Fibroblast of peridontal ligament (primary cell): ENCODE data around the gene BMP5.
A peak's percentile ranks its signal among the peaks of the same experiment; 100 is the strongest.

Experiments
- DNase-seq: peaks from one replicate; pipeline ENCODE4 v3.0.0-alpha.2; 2010; ENCODE audit errors: extremely low read depth

Gene BMP5

GRCh38 chr6:55713436-55713835, 162.0 kb downstream of the BMP5 start:
- DNase-seq = peak; percentile 40

GRCh38 chr6:55708711-55709110, 166.7 kb downstream of the BMP5 start:
- DNase-seq = no peak

DNA sequence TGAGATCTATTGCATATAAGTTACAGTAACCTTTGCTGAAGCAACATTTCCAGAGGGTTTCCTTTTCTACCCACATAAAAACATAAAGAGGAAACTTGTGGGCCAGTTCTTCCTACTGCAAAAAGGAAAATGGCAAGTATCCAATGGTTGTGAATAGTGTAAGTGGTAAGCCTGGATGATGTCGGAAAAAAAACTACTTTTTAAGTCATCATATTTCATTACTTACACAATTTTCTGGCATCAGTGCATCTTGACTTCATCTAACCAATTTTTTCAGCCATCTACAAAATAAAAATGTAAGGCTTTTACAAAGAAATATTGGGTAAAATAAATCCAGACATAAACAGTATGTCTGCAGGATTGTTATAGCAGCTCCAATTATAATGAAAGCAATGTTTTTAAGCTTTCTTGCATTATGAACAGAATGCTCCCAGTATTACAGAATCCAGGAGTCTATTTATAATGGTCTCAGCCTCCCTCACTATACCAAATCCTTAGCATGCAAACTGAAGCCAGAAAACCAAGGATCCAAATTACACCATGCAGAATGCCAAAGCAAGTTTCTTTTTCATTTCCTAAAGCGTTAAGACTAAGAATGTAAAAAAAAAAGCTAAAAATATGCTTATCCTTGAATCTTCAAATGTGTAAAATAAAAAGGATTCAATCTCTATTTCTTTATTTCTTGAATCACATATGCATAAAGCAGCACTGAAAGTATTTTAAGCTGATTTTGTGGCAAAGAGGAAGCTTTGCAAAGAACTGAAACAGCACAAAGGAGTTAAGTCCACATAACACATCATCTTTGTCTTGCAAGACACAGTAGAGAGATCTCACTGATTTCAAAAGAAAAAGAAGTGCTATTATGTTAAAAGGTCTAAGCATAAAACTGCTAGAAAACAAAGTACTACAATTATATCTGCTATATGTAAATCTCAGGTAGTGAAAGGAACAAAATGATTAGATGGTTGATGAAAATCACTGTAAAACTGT, 169.6 kb downstream of the BMP5 start:
- DNase-seq = peak; percentile 55

- peak; percentile 49 for DNase-seq
These were observed 171.0 kb downstream of the BMP5 start for GRCh38 chr6:55704421-55704820.
